Activated naive CD4-positive, alpha-beta T cell treated with anti-CD3 and anti-CD28 coated beads, Interleukin-2, amount 10 ng/mL, durations not matched to agents 7 days and 5 days (primary cell): ENCODE data around the gene CLCA2.

ENCODE experiments used
- CTCF ChIA-PET: fragments of 350-600 bp; sonication (Branson Sonifier 250); formaldehyde crosslinking; loops from one replicate; lab custom pipeline; 2021; ENCODE audit warnings: antibody characterized with exemption; lab: Charles Lee
- DNase-seq: peaks from one replicate; pipeline ENCODE4 v3.0.0-alpha.2; 2020
- H3K27ac Mint-ChIP-seq: one replicate; pipeline ENCODE4 v1.8.0; 2021; ENCODE audit warnings: mild to moderate bottlenecking, moderate library complexity, mixed read lengths
- H3K27me3 Mint-ChIP-seq: one replicate; pipeline ENCODE4 v1.8.0; 2021; ENCODE audit warnings: mild to moderate bottlenecking, mixed read lengths
- H3K36me3 Mint-ChIP-seq: one replicate; pipeline ENCODE4 v1.8.0; 2021; ENCODE audit warnings: mixed read lengths
- H3K4me1 Mint-ChIP-seq: one replicate; pipeline ENCODE4 v1.8.0; 2021; ENCODE audit warnings: mixed read lengths
- H3K4me3 Mint-ChIP-seq: one replicate; pipeline ENCODE4 v1.8.0; 2021; ENCODE audit warnings: mild to moderate bottlenecking, moderate library complexity, mixed read lengths
- H3K9me3 Mint-ChIP-seq: one replicate; pipeline ENCODE4 v1.8.0; 2021; ENCODE audit warnings: mixed read lengths

Gene CLCA2

GRCh38 chr1:86468501-86468977 lies 44.6 kb downstream of the CLCA2 start, which contains the start of gene CLCA1:
TSS of gene CLCA1 (plus strand) at chr1:86468927. CDS start at chr1:86468972, 45 bp downstream.
- Mint-ChIP-seq H3K27ac (no peak within 1 kb of the TSS), H3K4me3 (no peak within 1 kb of the TSS), H3K4me1 (no peaks in the 10 kb centered on the region), H3K27me3 (peaks cover 11% of the 10 kb centered on the region), H3K36me3 (no peaks in the 10 kb centered on the region), H3K9me3 (no peaks in the 10 kb centered on the region)
- CTCF ChIA-PET: no interaction called here
- DNase-seq: no peak

DNA sequence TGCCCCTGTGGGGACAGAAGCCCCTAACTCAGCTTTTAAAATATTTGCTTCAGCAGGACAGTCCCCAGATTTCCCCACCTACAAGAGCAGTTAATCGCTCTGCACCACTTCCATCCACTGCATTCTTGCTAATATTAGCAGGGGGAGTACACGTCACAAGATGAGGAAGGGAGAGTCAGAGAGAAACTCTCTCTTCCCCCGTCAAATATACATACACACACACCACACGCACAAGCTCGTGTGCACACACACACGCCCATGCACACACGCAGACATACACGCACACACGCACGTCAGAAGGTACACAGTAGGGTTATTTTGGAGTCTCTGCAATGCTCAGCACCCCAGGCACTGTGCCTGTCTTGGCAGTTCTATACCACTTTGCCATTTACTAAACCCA lies 46.9 kb downstream of the CLCA2 start:
- Mint-ChIP-seq H3K27ac (no peak overlapping the region), H3K9me3 (no peaks in the 10 kb centered on the region), H3K36me3 (no peaks in the 10 kb centered on the region), H3K4me1 (no peaks in the 10 kb centered on the region), H3K4me3 (no peak overlapping the region), H3K27me3 (peaks cover 14% of the 10 kb centered on the region)
- no peak for DNase-seq
- CTCF ChIA-PET: no interaction called here

GRCh38 chr1:86471291-86471690 lies 47.3 kb downstream of the CLCA2 start:
- H3K36me3 Mint-ChIP-seq: no peaks in the 10 kb centered on the region
- H3K27me3 Mint-ChIP-seq: peaks cover 11% of the 10 kb centered on the region
- H3K4me1 Mint-ChIP-seq: no peaks in the 10 kb centered on the region
- no peak for DNase-seq
- no peak overlapping the region for H3K27ac Mint-ChIP-seq
- CTCF ChIA-PET: no interaction called here
- no peaks in the 10 kb centered on the region for H3K9me3 Mint-ChIP-seq
- H3K4me3 Mint-ChIP-seq: no peak overlapping the region

GRCh38 chr1:86472152-86472551 lies 48.2 kb downstream of the CLCA2 start:
- no peaks in the 10 kb centered on the region for H3K36me3 Mint-ChIP-seq
- DNase-seq: no peak
- H3K27me3 Mint-ChIP-seq: peaks cover 5% of the 10 kb centered on the region
- H3K4me1 Mint-ChIP-seq: no peaks in the 10 kb centered on the region
- CTCF ChIA-PET: interaction anchor here (0.6 to 1.0 kb wide), 2 partner anchors 36 to 92 kb away, joined by 3 to 6 read pairs; no protein-coding TSS in a partner anchor
- no peak overlapping the region for H3K27ac Mint-ChIP-seq
- no peak overlapping the region for H3K4me3 Mint-ChIP-seq
- no peaks in the 10 kb centered on the region for H3K9me3 Mint-ChIP-seq

DNA sequence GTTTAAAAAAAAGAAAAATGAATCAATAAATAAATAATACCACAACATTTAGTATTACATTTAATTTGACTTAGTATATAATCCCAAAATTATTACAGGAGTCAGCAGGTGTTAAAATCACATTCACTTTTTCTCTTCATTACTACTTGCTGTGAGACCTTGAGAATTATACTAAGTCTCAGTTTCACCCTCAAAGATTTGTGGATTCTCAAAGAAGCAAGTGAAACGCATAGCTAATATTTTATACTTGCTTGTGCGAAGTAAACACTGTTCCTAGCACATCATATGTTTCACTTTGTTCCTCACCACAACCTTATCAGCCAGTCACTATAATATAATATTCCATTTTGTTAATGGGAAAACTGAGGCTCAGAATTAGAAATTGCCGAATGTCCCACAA lies 48.8 kb downstream of the CLCA2 start:
- H3K27ac Mint-ChIP-seq: no peak overlapping the region
- H3K4me3 Mint-ChIP-seq: no peak overlapping the region
- DNase-seq: no peak
- no peaks in the 10 kb centered on the region for H3K36me3 Mint-ChIP-seq
- peaks cover 4% of the 10 kb centered on the region for H3K27me3 Mint-ChIP-seq
- no peaks in the 10 kb centered on the region for H3K4me1 Mint-ChIP-seq
- CTCF ChIA-PET: interaction anchor here (1.0 to 1.9 kb wide), 3 partner anchors 9 to 92 kb away, joined by 3 to 7 read pairs (median 6); no protein-coding TSS in a partner anchor
- H3K9me3 Mint-ChIP-seq: no peaks in the 10 kb centered on the region

DNA sequence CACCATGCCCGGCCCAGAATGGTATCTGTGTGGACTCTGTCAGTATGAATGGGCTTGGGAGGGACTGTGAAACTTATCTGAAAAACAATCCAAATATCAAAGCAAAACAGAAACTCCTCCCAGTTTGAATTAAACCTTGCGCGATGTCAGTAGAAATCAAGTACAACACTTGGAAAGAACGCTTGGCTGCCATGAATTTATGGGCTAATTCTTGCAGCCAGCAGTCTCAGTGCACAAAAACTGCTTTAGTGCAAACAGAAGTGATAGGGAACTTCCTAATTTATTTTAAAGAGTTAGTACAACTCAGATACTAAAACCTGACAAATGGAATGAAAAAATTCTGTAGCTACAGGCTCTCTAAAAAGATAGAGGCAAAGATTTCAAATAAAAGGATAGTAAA lies 53.3 kb downstream of the CLCA2 start:
- Mint-ChIP-seq H3K27me3 (peaks cover 4% of the 10 kb centered on the region), H3K27ac (no peak overlapping the region), H3K4me1 (no peaks in the 10 kb centered on the region), H3K36me3 (no peaks in the 10 kb centered on the region), H3K9me3 (no peaks in the 10 kb centered on the region), H3K4me3 (no peak overlapping the region)
- CTCF ChIA-PET: interaction anchor here (1.9 to 4.5 kb wide), 2 partner anchors 24 to 27 kb away, joined by 4 to 30 read pairs; no protein-coding TSS in a partner anchor
- no peak for DNase-seq

DNA sequence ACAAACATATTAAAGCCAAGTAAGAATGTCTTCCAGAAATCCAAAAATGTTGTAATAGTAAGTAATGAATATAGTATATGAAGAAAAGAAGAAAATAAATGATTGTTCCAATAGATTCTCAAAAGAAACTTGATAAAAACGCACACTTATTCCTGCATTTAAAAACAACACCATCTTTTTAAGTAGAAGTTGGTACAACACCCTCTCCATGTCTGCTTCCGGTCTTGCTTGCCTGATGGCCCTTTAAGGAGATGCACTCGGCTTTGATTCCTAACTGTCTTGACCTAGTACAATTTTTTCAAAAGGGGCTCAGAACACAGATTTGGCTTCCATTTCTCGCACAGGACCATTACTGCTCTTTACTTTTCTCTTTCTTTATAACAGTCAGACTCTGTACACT lies 53.7 kb downstream of the CLCA2 start:
- Mint-ChIP-seq H3K27ac (no peak overlapping the region), H3K27me3 (peaks cover 4% of the 10 kb centered on the region), H3K36me3 (no peaks in the 10 kb centered on the region), H3K4me1 (no peaks in the 10 kb centered on the region), H3K9me3 (no peaks in the 10 kb centered on the region), H3K4me3 (no peak overlapping the region)
- CTCF ChIA-PET: interaction anchor here (4.5 kb wide), 1 partner anchor 23 kb away, joined by 30 read pairs; no protein-coding TSS in a partner anchor
- DNase-seq: no peak

DNA sequence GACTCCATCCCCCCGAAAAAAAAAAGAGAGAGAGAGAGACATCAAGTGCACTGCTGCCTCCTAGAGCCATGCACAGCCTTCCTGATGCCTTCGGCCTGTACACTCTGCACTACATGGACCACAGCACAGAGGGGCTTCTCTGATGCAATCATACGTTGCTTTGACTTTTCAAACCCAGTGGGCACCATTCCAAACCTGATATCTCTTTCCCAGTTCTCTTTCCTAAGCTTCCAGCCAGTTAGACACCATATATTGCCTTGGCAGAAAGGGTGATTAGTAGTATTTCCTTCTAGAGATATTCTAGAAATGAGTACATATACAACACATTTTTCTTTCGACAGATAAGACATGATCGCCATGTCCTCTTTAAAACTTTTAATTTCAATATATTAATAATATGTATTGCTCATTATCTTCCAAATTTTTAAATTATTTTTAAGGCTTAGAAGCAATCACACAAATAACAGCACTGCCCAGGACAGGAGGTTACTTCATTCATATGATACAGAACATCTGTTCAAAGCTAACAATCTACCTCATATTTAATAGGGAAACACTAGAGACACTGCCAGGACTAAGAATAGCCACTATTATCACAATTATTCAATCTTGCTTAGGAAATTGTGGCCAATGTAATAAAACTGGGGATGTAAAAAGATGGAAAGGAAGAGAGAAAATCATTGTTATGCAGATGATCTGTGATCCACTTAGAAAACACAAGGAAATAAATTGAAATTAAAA lies 54.6 kb downstream of the CLCA2 start:
- CTCF ChIA-PET: no interaction called here
- Mint-ChIP-seq H3K27ac (no peak overlapping the region), H3K27me3 (peaks cover 4% of the 10 kb centered on the region), H3K4me1 (no peaks in the 10 kb centered on the region), H3K4me3 (no peak overlapping the region), H3K9me3 (no peaks in the 10 kb centered on the region), H3K36me3 (no peaks in the 10 kb centered on the region)
- DNase-seq: no peak

- Mint-ChIP-seq H3K27ac (no peak overlapping the region), H3K36me3 (no peaks in the 10 kb centered on the region), H3K4me1 (no peaks in the 10 kb centered on the region), H3K9me3 (no peaks in the 10 kb centered on the region), H3K27me3 (no peaks in the 10 kb centered on the region), H3K4me3 (no peak overlapping the region)
- CTCF ChIA-PET: interaction anchor here (1.4 to 1.6 kb wide), 2 partner anchors 9 to 24 kb away, joined by 3 to 4 read pairs; no protein-coding TSS in a partner anchor
- DNase-seq: no peak
Measured at GRCh38 chr1:86481966-86482365, 58.0 kb downstream of the CLCA2 start.

DNA sequence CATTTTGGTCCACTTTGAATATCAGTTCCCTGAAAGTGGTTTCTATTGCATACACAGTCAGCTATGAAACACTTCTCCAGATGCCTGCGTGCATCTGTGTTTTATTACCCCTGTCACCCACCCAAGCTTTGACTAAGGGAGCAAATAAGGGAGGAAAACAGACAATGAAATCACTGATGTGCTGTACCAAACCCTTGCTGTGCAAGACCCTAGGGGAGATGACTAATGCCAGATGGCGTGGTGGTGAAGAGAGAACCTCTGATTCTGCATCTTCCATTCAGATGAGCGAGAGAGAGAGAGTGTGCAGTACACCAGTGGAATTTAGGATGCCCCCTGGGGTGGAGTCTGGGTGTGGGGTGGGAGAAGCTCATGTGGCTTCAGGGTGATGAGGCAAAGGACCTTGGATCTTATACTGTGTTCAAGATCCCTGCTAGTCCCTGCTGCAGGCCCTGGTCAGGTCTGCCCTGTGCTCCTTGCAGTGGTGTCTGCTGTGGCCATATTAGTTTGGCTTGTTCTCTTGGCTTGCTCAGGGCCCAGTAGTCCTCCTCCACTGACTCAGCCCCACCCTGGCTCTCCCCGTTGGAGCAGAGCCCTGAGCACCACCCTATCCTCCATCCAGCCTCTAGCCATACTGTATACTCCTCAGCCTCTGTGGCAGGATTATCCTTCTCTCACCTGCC lies 63.3 kb downstream of the CLCA2 start:
- peaks cover 9% of the 10 kb centered on the region for H3K27me3 Mint-ChIP-seq
- CTCF ChIA-PET: no interaction called here
- no peak for DNase-seq
- H3K27ac Mint-ChIP-seq: no peak overlapping the region
- H3K36me3 Mint-ChIP-seq: no peaks in the 10 kb centered on the region
- no peak overlapping the region for H3K4me3 Mint-ChIP-seq
- H3K4me1 Mint-ChIP-seq: no peaks in the 10 kb centered on the region
- H3K9me3 Mint-ChIP-seq: no peaks in the 10 kb centered on the region

- Mint-ChIP-seq H3K4me1 (no peaks in the 10 kb centered on the region), H3K4me3 (no peak overlapping the region)
Measured at GRCh38 chr1:86487811-86488141, 63.8 kb downstream of the CLCA2 start.

GRCh38 chr1:86489242-86489878 lies 65.4 kb downstream of the CLCA2 start:
- DNase-seq: no peak
- H3K4me3 Mint-ChIP-seq: no peak overlapping the region
- CTCF ChIA-PET: interaction anchor here (1.2 to 2.9 kb wide), 3 partner anchors 11 to 15 kb away, joined by 3 to 13 read pairs (median 11); no protein-coding TSS in a partner anchor
- H3K36me3 Mint-ChIP-seq: no peaks in the 10 kb centered on the region
- H3K27ac Mint-ChIP-seq: no peak overlapping the region
- H3K9me3 Mint-ChIP-seq: no peaks in the 10 kb centered on the region
- H3K4me1 Mint-ChIP-seq: no peaks in the 10 kb centered on the region
- peaks cover 12% of the 10 kb centered on the region for H3K27me3 Mint-ChIP-seq

More at GRCh38 chr1:86487811-86488141, 63.8 kb downstream of the CLCA2 start:
- no peak for DNase-seq
- no peak overlapping the region for H3K27ac Mint-ChIP-seq
- no peaks in the 10 kb centered on the region for H3K9me3 Mint-ChIP-seq
- peaks cover 9% of the 10 kb centered on the region for H3K27me3 Mint-ChIP-seq
- CTCF ChIA-PET: no interaction called here
- H3K36me3 Mint-ChIP-seq: no peaks in the 10 kb centered on the region

GRCh38 chr1:86491171-86491950 lies 67.4 kb downstream of the CLCA2 start:
- H3K4me3 Mint-ChIP-seq: no peak overlapping the region
- H3K36me3 Mint-ChIP-seq: no peaks in the 10 kb centered on the region
- no peak for DNase-seq
- no peaks in the 10 kb centered on the region for H3K4me1 Mint-ChIP-seq
- H3K9me3 Mint-ChIP-seq: no peaks in the 10 kb centered on the region
- CTCF ChIA-PET: interaction anchor here (1.3 to 2.9 kb wide), 3 partner anchors 9 to 17 kb away, joined by 6 to 13 read pairs (median 11); no protein-coding TSS in a partner anchor
- H3K27ac Mint-ChIP-seq: no peak overlapping the region
- peaks cover 14% of the 10 kb centered on the region for H3K27me3 Mint-ChIP-seq
